C4-2B (cell line): ENCODE measurements around the gene LRMDA.

Experiments
- H3K27ac ChIP-seq: fragments of 450-650 bp; 2 replicates; pipeline ENCODE4 v1.5.1; 2017
- ZFX ChIP-seq: fragments of 450-650 bp; IDR thresholded peaks from 2 replicates; pipeline ENCODE4 v1.6.1; 2017
- TF ChIP-seq, protein P1 (sequence below): fragments of 450-650 bp; conservative IDR thresholded peaks from 2 replicates; pipeline ENCODE4 v1.5.1; 2017; ENCODE audit warnings: mild to moderate bottlenecking

Gene LRMDA

DNA sequence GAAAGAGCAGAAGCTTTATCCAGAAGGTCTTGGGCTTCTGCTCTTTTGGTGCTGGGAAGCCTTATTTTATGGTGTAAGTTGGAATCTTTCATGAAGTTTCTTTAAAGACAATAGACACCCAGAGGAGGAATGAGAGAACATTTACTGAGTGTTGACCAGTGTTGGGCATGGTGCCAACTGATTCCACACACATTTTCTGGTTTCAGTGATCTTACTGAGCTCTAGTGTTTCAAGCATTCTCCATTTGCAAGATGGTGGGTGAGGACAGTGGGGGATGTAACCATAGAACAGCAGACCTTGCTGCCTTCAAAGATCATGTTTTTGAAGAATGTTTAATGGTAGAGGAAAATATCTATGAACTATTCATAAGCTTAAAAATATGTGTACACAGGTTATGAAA, 114.6 kb downstream of the LRMDA start:
- TF ChIP-seq, protein P1, sequence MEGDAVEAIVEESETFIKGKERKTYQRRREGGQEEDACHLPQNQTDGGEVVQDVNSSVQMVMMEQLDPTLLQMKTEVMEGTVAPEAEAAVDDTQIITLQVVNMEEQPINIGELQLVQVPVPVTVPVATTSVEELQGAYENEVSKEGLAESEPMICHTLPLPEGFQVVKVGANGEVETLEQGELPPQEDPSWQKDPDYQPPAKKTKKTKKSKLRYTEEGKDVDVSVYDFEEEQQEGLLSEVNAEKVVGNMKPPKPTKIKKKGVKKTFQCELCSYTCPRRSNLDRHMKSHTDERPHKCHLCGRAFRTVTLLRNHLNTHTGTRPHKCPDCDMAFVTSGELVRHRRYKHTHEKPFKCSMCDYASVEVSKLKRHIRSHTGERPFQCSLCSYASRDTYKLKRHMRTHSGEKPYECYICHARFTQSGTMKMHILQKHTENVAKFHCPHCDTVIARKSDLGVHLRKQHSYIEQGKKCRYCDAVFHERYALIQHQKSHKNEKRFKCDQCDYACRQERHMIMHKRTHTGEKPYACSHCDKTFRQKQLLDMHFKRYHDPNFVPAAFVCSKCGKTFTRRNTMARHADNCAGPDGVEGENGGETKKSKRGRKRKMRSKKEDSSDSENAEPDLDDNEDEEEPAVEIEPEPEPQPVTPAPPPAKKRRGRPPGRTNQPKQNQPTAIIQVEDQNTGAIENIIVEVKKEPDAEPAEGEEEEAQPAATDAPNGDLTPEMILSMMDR = no peak
- TF ChIP-seq ZFX = no peak

DNA sequence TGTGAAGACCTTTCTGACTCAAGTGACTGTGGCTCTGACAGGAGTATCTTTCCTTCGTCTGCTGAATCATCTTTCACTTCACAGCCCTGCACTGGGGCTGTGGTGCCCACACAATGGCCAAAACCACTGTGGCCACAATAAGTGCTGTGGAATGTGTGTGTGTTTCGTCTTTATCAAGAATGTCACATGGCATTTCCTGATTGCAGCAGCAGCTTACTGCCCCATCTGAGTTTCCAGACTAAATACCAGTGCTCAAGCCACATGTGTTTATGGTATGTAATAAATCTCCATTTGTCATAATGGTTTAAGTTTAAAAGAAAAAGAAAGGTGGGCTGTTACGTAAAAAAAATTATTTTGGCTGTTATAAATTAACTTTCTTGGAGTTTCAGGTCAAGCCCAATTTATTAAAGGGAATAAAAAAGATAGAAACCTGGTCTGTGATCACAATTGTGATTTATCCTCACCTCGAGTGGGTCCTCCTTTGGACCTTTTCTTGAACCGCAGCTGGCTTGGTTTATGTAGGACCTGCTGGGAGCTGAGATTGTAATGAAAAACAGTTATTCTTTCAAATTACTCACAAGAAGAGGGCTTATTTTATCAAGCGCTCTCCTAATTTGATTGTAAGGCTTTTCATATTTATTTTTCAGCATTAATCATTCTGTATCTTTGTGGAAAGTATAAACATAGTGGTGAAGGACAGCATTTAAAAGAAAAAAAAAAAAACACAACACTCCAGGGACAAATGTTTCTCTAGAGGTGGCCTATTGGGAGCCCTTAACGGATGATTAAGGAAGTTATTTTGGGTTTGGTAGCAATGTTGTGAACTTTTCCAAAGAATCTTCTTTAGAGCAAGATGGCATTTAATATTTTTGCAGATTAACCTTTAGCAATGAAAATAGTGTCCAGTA, 116.2 kb downstream of the LRMDA start:
- no peak overlapping the region for H3K27ac ChIP-seq
- TF ChIP-seq, protein P1 = no peak
- no peak for TF ChIP-seq ZFX

More for the DNA sequence above, 114.6 kb downstream of the LRMDA start:
- H3K27ac ChIP-seq = no peak overlapping the region

DNA sequence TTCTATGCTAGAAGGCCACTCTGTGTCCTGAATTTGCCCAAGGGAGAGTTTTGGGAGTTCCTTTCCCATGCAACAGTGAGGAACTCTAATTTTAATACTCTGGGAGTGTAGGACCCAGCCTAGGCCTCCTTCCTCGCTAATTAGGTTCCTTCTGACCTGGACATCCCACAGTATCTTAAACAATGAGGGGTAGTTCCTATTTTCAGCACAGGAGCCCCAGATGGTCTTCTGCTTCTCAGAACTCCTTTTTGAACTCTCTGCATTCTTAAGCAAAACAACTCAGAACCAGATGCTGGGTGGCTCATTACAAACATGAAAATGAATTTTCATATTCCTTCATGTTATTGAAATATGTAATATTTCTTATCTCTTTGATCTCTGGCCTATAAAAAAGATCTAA, 116.9 kb downstream of the LRMDA start:
- no peak overlapping the region for H3K27ac ChIP-seq
- TF ChIP-seq, protein P1 = no peak
- TF ChIP-seq ZFX = no peak

DNA sequence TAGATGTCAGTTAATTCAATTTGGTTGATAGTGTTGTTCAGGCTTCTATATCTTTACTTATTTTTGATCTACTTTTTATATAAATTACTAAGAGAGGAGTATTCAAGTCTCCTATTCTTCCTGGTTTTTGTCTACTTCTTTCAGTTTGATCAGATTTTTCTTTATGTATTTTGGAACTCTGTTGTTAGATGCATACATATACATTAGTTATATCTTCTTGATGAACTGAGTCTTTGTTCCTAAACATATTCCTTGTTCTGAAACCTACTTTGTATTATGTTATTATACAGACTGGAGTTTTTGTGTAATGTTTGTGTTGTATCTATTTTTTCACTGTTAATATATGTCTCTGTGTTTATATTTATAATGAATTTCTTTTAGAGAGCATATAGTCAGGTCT, 118.8 kb downstream of the LRMDA start:
- TF ChIP-seq, protein P1 = no peak
- no peak for TF ChIP-seq ZFX
- H3K27ac ChIP-seq = no peak overlapping the region

DNA sequence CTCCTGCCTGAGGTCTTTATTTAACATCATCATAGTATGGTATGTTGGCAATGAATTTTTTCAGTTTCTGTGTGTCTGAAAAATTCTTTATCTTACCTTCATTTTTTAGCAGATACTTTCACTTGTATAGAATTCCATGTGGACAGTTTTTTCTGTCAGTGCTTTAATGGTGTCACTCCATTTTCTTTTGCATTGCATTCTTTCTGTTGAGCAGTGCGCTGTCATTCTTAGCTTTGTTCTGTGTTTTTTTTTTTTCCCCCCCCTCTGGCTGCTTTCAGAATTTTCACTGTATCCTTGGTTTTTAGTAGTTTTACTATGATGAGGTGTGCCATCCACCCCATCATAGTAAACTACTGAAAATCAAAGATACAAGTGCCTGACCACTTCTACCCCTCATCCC, 120.7 kb downstream of the LRMDA start:
- H3K27ac ChIP-seq = no peak overlapping the region
- no peak for TF ChIP-seq ZFX
- TF ChIP-seq, protein P1 = no peak

DNA sequence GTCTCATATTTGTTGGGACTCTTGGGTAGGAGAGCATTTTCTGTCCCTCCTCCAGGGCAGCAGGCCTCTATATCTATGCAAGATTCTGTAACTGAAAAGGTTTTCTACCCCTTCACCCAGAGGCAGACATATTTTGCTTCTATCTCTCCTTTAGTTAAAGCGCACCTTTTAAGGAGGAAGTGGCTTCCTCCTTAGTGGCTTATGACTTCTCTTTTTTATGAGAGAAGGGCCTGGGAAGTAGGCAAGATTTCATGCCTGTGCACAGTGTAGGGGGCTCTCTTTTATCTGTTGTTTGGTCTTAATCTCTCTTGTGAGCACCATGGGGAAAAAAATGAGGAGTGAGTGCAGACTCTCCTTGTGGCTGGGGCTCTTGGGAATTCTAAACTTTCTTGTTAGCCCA, 122.1 kb downstream of the LRMDA start:
- H3K27ac ChIP-seq = no peak overlapping the region
- TF ChIP-seq, protein P1 = no peak
- TF ChIP-seq ZFX = no peak

DNA sequence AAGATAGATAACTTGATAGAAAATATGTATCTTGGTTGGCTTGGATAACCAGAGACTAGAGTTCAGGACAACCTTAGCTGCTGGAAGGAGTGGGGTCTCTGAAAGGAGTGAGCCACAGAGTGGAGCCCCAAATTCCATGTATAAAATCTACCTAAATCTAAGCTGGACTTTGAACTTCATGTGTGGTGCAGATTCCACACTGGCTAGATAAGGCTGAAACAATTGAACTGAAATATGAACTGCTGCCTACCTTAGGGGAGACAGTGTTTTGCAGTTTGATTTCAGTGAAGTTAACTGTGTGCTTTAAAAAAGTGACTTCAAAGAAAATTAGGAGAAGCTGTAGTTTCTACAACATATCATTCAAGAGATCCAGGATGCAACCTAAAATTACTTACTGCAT, 123.9 kb downstream of the LRMDA start:
- TF ChIP-seq ZFX = no peak
- TF ChIP-seq, protein P1 = no peak

More for the DNA sequence above, 123.9 kb downstream of the LRMDA start:
- H3K27ac ChIP-seq = no peak overlapping the region
